ENCODE data around the gene ASB5. TPM values are rescaled to one million over a fixed set of nuclear protein-coding genes. Genes with fewer than 3 reads are reported as not detected.

The ASB5 gene
- total RNA-seq, 4 donors from 2014 or later, result not detected

DNA sequence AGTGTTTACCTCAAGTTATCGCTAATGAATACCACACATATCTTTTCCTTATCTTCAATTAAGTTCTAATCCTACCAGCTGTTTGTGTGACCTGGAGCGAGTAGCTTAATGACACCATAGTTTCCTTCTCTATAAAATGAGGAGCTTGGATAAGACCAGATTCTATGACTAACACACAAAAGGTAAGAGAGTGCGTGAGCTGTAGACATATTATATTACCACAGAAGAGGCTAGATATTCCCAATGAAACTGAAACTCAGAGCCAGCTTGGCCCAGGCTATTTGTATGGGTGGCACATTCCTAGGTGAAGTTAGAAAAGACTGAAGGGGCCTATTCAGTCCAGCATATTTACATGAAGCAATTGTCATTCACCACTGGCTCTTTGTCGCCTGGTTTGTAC lies 30.2 kb downstream of the ASB5 start:
- no peak for TF ChIP-seq POLR2A (IDR thresholded peaks at IDR 0.05)
- TF ChIP-seq, protein P1, sequence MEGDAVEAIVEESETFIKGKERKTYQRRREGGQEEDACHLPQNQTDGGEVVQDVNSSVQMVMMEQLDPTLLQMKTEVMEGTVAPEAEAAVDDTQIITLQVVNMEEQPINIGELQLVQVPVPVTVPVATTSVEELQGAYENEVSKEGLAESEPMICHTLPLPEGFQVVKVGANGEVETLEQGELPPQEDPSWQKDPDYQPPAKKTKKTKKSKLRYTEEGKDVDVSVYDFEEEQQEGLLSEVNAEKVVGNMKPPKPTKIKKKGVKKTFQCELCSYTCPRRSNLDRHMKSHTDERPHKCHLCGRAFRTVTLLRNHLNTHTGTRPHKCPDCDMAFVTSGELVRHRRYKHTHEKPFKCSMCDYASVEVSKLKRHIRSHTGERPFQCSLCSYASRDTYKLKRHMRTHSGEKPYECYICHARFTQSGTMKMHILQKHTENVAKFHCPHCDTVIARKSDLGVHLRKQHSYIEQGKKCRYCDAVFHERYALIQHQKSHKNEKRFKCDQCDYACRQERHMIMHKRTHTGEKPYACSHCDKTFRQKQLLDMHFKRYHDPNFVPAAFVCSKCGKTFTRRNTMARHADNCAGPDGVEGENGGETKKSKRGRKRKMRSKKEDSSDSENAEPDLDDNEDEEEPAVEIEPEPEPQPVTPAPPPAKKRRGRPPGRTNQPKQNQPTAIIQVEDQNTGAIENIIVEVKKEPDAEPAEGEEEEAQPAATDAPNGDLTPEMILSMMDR (IDR thresholded peaks at IDR 0.05), result no peak
- Histone ChIP-seq H3K36me3 (no peaks in the 10 kb centered on the region), H3K4me1 (no peaks in the 10 kb centered on the region), H3K27ac (peak overlapping the region in 1 of 4 donors; percentile 68), H3K27me3 (no peaks in the 10 kb centered on the region), H3K9me3 (no peaks in the 10 kb centered on the region), H3K4me3 (no peak overlapping the region)
- no peak for DNase-seq

DNA sequence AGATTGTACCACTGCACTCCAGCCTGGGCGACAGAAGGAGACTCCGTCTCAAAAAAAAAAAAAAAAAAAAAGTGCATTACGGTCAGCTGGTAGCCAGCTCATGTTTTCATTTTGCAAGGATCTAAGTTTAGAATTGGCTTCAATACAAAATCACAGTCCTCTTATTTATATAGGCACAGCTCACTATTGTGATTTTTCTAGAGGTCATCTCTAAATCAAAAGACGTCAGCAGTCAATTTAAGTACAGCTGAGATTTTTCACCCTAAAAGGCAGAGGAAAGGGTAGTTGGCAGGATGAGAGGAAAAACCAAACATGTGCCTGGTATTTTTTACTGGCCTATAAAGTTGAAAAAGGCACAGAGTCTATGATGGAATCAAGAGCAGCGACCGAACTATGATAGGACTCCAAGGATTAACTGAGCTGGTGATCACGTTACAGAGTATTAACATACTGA lies 30.8 kb downstream of the ASB5 start:
- H3K4me1 ChIP-seq, result no peaks in the 10 kb centered on the region
- H3K36me3 ChIP-seq, result no peaks in the 10 kb centered on the region
- TF ChIP-seq, protein P1 (IDR thresholded peaks at IDR 0.05), result no peak
- no peak for TF ChIP-seq POLR2A (IDR thresholded peaks at IDR 0.05)
- DNase-seq, result no peak
- no peaks in the 10 kb centered on the region for H3K27me3 ChIP-seq
- H3K27ac ChIP-seq, result peak overlapping the region in 1 of 4 donors; percentile 68
- H3K4me3 ChIP-seq, result no peak overlapping the region
- H3K9me3 ChIP-seq, result no peaks in the 10 kb centered on the region

DNA sequence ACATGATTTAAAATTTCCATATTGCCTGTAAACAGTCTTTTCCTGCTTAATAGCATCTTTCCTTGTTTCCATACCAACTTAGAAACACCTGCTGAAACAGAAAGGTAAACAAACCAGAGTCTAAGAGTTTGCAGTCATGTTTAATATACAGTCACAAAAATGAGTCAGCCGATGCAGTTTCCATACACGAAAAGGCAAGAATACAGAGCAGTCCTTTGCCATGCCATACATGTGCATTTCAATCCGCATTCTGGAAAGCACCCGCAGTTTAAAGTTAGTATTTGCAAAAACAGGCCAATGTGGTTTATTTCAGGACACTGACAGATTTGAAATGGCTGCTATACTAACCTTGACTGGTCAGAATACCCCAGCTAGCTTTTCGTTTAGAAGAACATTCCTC lies 32.1 kb downstream of the ASB5 start:
- Histone ChIP-seq H3K36me3 (no peaks in the 10 kb centered on the region), H3K4me1 (no peaks in the 10 kb centered on the region), H3K9me3 (no peaks in the 10 kb centered on the region), H3K27me3 (no peaks in the 10 kb centered on the region), H3K4me3 (no peak overlapping the region), H3K27ac (peak overlapping the region in 1 of 4 donors; percentile 68)
- DNase-seq, result no peak
- TF ChIP-seq, protein P1 (IDR thresholded peaks at IDR 0.05), result no peak
- TF ChIP-seq POLR2A (IDR thresholded peaks at IDR 0.05), result no peak

DNA sequence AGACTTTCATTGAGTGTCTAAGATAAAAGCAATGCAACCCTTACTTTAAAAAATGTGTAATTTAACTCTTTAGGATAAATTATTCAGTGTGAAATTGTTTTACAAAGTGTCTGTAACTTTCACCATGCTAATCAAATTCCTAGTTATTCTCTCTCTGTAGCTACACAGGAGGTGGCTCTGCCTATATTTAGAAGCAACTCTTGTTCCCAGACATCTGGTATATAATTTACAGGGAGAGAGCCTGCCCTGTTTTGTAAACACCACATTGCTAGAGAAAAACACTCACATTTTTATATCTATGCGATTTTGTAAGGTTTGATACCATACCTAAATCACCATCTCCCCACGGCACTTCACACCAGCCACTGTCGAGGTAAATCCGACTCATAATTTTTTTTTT lies 38.2 kb downstream of the ASB5 start:
- Histone ChIP-seq H3K9me3 (no peaks in the 10 kb centered on the region), H3K4me1 (no peaks in the 10 kb centered on the region), H3K27me3 (no peaks in the 10 kb centered on the region), H3K36me3 (no peaks in the 10 kb centered on the region), H3K4me3 (no peak overlapping the region), H3K27ac (peak overlapping the region in 1 of 4 donors; percentile 22)
- TF ChIP-seq, protein P1 (IDR thresholded peaks at IDR 0.05), result no peak
- TF ChIP-seq POLR2A (IDR thresholded peaks at IDR 0.05), result no peak
- no peak for DNase-seq

DNA sequence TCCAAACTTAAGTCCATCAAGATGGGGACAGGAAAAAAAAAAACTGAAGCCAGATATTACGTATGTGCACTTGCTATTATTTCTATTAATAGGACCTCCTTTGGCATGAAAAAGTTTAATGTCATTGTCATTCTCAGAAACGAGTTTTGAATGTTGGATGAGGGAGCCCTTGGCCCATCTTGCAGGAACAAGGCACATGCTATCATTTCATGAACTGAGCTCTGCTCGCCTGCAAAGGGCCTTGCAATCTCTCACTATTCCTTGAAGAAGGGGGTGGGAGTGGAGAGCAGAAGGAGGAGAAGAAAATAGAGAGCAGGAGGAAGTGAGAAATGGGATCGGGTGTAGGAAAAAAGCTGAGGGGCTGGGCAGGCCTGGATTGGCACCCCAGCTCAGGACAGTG lies 39.4 kb downstream of the ASB5 start:
- Histone ChIP-seq H3K9me3 (no peaks in the 10 kb centered on the region), H3K4me1 (no peaks in the 10 kb centered on the region), H3K4me3 (no peak overlapping the region), H3K36me3 (no peaks in the 10 kb centered on the region), H3K27me3 (no peaks in the 10 kb centered on the region), H3K27ac (peak overlapping the region in 1 of 4 donors; percentile 22)
- no peak for TF ChIP-seq POLR2A (IDR thresholded peaks at IDR 0.05)
- TF ChIP-seq, protein P1 (IDR thresholded peaks at IDR 0.05), result no peak
- no peak for DNase-seq

DNA sequence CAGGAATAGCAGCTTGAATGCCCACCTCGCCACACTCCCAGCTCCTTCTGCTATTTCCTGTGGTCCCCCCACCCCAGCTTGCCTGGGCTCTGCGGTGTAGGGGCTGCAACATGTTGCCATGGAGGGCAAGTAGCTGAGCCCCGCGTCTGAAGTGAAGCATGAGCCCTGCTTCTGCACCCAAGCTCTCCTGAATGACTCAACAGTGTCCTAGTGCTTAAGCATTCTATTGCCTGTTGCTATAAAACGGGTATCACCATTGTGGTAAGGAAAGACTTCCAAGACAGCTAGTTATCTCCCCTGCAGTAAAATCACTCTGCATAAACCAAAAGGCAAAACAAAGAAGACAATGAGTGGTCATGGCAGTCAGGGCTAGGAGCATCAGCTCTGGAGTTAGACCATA lies 42.3 kb downstream of the ASB5 start:
- no peak for TF ChIP-seq POLR2A (IDR thresholded peaks at IDR 0.05)
- TF ChIP-seq, protein P1 (IDR thresholded peaks at IDR 0.05), result no peak
- DNase-seq, result no peak
- Histone ChIP-seq H3K4me3 (no peak overlapping the region), H3K9me3 (no peaks in the 10 kb centered on the region), H3K27me3 (no peaks in the 10 kb centered on the region), H3K4me1 (no peaks in the 10 kb centered on the region), H3K27ac (no peak overlapping the region), H3K36me3 (no peaks in the 10 kb centered on the region)

All from Peyer's patch (tissue), 4 donors.